NOMO-1 treated with dmso at 0.1 percent for 144 hours (cell line): ENCODE data around the gene PIP5K1C.
A peak's percentile ranks its signal among the peaks of the same experiment; 100 is the strongest.

Experiments
- DNase-seq: peaks from one replicate; lab custom pipeline; 2025; ENCODE audit not compliant: unreplicated experiment; lab: John Stamatoyannopoulos, UW

Gene PIP5K1C, protein sequence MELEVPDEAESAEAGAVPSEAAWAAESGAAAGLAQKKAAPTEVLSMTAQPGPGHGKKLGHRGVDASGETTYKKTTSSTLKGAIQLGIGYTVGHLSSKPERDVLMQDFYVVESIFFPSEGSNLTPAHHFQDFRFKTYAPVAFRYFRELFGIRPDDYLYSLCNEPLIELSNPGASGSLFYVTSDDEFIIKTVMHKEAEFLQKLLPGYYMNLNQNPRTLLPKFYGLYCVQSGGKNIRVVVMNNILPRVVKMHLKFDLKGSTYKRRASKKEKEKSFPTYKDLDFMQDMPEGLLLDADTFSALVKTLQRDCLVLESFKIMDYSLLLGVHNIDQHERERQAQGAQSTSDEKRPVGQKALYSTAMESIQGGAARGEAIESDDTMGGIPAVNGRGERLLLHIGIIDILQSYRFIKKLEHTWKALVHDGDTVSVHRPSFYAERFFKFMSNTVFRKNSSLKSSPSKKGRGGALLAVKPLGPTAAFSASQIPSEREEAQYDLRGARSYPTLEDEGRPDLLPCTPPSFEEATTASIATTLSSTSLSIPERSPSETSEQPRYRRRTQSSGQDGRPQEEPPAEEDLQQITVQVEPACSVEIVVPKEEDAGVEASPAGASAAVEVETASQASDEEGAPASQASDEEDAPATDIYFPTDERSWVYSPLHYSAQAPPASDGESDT

DNA sequence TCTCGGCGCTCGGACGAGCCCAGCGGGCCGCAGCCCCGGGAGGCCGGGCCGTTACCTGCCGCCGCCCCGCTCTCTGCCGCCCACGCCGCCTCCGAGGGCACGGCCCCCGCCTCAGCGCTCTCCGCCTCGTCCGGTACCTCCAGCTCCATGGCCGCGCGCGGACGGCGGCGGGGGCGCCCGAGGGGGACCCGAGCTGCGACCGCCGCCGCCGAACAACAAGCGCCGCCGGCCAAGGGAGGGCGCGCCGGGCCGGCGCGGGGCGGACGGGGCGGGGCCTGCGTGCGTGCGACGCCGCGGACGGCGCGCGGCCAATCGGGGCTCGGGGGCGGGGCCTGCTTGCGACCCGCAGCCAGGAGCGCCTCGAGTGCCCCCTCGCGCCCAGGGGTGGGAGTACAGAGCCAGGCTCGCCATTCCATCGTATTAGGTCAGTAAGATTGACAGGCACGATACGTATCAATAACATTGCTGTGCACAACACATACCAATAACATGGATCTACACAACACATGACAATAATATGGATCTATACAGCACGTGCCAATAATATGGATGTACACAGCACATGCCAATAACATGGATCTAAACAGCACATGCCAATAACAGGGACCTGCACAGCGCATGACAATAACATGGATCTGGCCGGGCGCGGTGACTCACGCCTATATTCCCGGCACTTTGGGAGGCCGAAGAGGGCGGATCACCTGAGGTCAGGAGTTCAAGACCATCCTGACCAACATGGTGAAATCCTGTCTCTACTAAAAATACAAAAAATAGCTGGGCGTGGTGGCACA lies at the start of gene PIP5K1C:
Gene PIP5K1C, minus strand, starts transcription at position 227 of the 791 bp plus-strand sequence. Its CDS starts 78 bp downstream, at position 149.
- peak; percentile 61 for DNase-seq

DNA sequence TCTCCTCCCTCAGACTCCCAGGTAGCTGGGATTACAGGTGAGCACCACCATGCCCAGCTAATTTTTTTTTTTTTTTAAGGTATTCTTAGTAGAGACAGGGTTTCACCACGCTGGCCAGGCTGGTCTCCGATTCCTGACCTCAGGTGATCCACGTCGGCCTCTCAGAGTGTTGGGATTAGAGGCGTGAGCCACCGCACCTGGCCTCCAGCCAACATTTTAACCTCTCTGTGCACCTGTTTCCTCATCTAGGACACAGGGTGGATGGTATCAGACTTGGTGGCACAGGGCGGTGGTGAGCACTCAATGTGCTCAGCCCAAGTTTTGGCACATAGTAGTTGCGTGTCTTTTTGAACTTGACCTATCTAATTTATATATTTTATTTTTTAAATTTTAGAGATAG lies 48.7 kb upstream of the PIP5K1C start:
- no peak for DNase-seq

DNA sequence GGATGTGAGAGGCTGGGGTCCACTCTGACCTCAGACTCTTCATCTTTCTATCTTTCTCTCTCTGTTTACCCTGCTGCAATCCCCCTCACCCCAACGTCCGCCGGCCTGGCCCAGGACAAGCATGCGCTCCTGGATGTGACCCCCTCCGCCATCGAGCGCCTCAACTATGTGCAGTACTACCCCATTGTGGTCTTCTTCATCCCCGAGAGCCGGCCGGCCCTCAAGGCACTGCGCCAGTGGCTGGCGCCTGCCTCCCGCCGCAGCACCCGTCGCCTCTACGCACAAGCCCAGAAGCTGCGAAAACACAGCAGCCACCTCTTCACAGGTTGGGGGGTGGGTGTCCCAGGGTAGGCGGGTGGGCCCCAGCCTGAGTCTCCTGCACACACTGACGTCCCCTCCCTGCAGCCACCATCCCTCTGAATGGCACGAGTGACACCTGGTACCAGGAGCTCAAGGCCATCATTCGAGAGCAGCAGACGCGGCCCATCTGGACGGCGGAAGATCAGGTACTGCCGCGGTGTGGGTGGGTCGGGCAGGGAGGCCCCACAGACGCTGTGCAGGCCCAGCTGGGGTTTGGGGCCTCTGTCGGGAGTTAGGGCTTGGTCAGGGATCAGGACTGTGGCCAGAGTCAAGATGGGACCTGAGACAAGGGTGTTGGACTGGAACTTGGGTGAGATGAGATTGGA lies 46.2 kb upstream of the PIP5K1C start:
- no peak for DNase-seq

DNA sequence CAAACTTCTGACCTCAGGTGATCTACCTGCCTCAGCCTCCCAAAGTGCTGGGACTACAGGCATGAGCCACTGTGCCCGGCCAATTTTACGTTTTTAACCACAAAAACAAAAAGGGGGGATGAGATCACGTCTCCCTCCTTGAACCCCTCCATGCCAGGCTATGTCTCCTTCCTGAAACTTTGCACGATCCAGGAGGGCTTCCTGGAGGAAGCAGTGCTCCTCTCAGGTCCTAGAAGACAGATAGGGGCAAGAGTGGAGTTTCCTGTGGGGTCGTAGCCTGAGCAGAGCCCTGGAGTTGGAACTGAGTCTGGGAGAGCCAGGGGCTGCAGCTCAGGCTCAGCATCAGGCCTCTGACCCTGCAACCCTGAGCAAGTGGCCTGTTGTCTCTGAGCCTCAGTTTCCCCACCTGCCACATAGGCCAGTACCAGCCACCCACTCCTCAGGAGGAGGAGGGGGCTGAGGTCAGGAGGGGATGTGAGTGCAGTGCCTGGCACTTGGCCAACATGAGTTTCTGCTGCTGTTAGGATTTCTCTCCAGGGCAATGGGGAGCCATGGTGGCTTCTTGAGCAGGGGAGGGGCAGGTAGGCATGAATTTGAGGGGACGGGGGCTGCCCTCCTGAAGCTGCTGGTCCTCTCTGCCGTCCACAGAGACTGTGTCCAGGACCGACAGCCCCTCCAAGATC lies 45.2 kb upstream of the PIP5K1C start:
- DNase-seq = no peak

DNA sequence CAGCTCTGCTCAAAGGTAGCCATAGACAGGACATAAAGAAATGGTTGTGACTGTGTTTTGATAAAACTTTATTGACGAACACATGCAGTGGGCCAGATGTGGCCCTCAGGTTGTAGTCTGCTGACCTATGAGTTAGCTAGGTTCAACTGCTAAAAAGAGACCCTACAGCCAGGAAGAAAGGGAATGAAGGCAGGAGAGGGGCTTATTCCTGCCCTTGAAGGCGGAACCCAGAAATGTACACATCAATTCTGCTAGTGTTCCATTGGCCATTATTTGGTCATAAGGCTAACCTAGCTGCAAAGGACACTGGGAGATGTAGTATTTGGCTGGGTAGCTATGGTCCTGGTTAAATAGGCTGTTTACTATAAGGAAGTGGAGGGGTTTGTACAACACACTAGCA lies 43.2 kb upstream of the PIP5K1C start:
- no peak for DNase-seq

DNA sequence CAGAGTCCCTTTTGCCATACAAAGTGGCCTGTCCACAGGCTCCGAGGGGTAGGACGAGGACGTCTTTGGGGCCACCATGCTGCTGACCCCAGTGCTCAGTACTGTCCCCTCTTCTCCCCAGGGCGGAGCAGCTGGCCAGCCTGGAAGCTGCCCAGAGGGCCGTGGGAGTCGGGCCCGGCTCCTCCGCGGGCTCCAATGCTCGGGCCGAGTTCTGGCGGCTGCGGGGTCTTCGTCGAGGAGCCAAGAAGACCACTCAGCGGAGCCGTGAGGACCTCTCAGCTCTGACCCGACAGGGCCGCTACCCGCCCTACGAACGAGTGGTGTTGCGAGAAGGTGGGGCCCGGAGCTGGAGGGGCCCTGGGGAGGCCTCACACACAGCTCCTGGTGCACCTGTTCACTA lies 40.2 kb upstream of the PIP5K1C start:
- no peak for DNase-seq

DNA sequence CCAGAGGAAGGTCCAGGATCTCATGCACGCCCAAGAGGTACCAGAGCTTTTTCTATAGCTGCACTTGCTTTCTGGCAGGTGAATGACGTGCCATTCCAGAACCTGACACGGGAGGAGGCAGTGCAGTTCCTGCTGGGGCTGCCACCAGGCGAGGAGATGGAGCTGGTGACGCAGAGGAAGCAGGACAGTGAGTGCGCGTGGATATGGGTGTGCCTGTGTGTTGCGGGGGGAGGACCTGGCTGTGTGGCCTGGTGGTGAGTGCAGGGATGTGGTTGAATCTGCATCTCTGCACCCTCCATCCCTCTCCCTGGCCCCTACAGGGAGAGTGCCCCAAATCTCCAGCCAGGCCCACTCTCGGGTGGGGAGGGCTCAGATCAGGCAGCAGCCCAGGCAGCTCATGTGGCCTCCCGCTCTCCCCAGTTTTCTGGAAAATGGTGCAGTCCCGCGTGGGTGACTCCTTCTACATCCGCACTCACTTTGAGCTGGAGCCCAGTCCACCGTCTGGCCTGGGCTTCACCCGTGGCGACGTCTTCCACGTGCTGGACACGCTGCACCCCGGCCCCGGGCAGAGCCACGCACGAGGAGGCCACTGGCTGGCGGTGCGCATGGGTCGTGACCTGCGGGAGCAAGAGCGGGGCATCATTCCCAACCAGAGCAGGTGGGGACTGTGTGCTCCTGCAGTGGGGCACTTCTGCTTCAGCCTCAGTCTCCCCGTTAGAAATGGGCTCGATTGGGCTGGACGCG lies 38.4 kb upstream of the PIP5K1C start:
- no peak for DNase-seq

DNA sequence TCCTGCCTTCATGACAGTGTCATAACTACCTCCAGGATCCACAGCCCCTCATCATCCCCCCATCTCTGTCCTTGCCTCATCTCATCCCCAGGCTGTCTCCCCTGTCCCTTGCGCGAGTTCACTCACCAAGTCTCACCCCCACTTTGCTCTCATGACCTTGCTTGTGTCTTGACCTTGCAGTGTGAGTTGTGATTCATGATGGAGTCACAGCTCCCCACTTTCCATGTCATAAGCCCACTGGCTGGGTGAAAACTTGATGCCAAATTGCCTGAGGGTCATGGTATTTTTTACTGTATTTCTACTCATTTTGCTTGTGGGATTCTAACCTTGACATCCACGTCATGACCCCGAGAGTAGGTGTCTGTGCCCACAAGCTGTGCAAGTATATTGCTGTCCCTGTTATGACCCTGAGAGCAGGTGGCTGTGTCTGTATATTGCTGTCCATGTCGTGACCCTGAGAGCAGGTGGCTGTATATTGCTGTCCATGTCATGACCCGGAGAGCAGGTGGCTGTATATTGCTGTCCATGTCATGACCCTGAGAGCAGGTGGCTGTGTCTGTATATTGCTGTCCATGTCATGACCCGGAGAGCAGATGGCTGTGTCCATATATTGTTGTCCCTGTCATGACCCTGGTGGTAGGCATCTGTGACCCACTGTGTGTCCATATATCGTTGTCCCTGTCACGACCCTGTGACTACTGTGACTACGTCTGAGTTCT lies 37.4 kb upstream of the PIP5K1C start:
- DNase-seq = no peak

DNA sequence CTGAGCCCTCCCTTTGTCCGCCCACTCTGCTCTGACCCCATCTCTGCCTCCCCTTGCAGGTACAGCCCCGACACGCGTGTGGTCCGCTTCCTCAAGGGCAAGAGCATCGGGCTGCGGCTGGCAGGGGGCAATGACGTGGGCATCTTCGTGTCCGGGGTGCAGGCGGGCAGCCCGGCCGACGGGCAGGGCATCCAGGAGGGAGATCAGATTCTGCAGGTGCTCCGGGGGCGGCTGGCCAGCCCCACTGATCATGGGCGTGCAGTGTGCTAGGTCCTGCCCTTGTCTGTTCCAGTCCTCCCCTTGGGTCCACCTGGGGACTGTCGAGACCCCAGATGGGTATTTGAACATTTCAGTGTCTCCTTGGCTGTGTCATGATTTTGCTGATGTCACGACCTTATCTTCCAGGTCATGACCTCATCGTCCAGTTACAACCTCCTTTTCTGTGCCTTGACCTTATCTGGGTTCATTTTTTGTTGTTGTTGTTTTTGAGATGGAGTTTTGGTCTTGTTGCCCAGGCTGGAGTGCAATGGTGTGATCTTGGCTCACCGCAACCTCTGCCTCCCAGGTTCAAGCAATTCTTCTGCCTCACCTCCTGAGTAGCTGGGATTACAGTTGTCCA lies 35.9 kb upstream of the PIP5K1C start:
- no peak for DNase-seq

DNA sequence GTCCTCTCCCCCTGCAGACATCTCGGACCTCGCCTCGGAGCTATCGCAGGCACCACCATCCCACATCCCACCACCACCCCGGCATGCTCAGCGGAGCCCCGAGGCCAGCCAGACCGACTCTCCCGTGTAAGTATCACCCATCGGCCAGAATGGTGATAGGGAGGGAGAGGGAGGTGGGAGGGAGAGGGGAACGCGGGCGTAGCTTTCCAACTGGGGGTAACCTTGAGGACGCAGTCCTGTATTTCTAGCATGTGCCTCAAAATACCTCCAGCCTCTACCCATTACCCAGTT lies 34.0 kb upstream of the PIP5K1C start:
- DNase-seq = no peak

DNA sequence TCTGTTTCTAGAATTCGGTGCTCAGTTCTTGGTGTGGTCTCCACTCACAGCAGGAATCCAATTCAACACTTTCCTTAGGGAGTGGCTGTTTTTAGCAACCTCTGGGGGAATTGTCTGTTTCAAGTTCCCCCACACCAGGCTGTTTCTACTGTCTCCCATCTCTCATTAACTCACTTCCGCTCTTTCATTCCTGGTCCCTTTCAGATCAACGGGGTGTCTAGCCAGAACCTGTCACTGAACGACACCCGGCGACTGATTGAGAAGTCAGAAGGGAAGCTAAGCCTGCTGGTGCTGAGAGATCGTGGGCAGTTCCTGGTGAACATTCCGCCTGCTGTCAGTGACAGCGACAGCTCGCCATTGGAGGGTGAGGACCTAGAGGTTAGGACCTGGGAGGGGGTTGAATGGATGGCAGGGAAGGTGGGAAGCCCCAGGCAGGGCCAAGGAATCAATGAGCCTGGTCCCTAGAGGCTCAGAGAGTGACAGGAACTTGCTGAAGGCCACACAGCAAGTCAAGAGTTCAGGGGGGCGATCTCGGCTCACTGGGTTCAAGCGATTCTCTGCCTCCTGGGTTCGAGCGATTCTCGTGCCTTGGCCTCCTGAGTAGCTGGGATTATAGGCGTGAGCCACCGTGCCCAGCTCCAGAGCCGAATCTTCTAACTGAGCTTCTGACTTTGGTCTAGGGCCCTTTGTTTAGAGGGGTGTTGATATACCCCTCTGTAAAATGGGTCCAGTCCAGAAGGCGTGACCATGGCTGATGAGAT lies 33.5 kb upstream of the PIP5K1C start:
- no peak for DNase-seq

DNA sequence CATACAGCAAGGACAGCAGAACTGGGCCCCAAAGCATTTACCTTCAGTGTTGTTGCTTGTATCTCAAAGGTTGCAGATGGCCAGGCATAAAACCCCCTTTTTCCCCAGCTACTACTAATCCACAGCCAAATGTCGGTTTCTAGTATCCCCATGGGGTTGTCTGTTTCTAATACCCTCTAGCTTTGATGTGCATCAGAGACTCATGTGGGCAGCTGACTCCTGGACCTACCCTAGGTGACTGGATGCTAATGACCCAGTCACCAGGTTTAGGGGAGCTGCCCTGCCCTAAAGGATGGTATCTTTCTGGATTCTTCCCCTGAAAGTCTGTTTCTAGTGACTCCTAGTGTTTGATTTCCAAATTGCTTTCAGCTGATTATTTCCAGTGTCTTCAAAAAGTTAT lies 31.8 kb upstream of the PIP5K1C start:
- no peak for DNase-seq

DNA sequence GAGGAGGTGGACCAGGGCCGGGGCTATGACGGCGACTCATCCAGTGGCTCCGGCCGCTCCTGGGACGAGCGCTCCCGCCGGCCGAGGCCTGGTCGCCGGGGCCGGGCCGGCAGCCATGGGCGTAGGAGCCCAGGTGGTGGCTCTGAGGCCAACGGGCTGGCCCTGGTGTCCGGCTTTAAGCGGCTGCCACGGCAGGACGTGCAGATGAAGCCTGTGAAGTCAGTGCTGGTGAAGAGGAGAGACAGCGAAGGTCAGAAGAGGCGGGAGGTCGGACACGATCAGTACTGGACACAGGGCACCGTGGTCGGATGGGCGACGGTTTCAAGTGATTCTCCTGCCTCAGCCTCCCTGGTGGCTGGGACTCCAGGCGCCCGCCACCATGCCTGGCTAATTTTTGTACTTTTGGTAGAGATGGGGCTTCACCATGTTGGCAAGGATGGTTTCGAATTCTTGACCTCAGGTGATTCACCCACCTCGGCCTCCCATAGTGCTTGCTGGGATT lies 30.2 kb upstream of the PIP5K1C start:
- no peak for DNase-seq

DNA sequence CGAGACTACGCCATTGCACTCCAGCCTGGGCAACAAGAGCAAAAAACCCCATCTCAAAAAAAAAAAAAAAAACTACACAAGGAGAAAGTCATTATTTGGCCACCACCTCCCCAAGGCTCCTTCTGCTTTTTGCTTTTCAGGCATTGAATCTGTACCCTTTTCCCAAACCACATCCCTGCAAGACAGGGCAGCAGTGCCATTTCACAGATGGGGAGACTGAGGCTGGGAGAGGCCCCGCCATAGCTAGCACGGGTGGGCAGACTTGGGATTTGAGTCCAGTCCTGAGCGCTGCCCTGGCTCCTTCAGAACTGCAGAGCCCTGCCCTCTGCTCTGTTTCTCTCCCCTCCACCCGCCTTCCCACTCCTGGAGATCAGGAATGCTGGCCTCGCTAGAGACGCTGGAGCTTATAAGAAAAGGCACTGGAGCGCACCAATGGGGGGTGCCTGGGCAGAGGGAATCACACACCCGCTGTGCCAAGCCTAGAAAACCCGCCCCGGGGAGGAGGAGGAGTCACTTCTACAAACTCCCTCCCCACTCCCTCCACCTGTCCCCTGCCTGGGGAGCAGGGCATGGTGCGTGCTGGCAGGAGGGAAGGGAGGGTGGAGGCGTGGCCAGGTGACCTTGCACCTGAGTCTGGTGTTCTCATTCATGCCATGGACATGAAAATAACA lies 25.5 kb upstream of the PIP5K1C start:
- DNase-seq = no peak

DNA sequence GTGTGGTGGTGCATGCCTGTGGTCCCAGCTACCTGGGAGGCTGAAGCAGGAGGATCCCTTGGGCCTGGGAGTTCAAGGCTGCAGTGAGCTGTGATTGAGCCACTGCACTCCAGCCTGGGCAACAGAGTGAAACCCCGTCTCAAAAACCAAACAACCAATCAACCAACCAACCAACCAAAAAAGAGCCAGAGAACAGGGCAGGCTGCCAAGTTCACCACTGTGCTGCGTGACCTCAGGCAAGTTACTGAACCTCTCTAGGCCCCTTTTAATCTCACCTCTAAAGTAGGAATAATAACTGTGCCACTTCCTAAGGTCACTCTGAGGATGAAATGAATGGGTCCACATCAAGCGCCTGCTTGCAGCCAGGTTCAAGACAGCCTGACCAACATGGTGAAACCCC lies 24.9 kb upstream of the PIP5K1C start:
- DNase-seq = no peak

DNA sequence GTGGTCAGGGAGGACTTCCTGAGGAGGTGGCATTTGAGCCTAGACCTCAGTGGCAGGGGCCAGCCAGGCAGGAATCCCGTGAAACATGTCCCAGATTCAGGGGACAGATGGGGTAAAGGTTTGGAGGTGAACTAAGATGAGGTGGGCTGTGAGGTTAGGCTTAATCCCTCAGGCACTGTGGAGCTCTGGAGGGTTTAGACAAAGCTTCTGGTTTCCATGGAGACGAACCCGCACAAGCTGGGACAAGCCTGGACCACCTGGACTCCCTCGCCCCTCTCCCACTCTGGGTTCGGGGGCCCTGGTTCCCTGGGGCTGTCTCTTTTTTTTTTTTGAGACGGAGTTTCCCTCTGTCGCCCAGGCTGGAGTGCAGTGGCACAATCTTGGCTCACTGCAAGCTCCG lies 23.6 kb upstream of the PIP5K1C start:
- no peak for DNase-seq

DNA sequence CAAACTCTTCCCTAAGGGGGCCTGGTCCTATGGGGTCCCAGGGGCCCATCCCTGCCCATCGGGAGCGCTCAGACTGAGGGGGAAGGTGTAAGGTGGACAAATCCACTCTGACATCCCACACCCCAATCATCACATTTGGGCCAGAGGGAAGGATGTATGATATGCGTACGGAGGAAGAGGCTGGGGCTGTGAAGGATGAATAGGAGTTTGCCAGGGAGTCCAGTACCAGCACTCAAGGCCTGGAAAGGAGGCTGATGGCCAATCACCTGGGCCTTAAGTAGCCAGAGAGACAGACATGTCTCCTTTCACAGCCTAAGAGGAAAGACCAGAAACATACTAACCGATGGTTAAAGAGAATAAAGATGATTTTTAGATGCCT lies 22.8 kb upstream of the PIP5K1C start:
- no peak for DNase-seq
